GM18505 (cell line): ENCODE data around the gene FAM76B.

Source experiments
- ATAC-seq: cut with Tn5 transposase; IDR thresholded peaks from one replicate; pipeline ENCODE4 v1.9.1; 2021; ENCODE audit not compliant: unreplicated experiment
- POLR2A ChIP-seq: IDR thresholded peaks from 4 replicates; pipeline ENCODE4 v1.6.1; 2011; ENCODE audit warnings: borderline replicate concordance; ENCODE audit not compliant: insufficient read depth, insufficient read length; ENCODE audit errors: extremely low read depth

The FAM76B gene

DNA sequence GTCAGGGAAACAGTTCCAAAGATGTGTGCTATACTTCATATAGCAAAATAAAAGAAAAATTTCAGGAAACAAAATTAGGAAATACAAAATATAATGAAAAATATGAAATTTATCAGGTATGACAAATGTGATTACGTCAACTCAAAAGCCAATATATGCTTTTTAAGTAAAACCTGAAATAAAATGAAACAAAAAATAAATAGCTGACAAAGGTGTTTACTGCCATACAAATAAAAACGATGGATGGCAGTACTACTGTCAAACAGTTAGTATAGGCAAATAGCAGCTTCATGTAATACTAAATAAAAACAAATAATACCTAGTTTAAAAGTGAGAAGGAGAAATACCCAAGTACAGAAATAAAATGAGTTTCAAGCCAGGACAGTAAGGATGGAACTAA, 14.4 kb upstream of the FAM76B start:
- ATAC-seq: no peak
- TF ChIP-seq POLR2A: no peak

DNA sequence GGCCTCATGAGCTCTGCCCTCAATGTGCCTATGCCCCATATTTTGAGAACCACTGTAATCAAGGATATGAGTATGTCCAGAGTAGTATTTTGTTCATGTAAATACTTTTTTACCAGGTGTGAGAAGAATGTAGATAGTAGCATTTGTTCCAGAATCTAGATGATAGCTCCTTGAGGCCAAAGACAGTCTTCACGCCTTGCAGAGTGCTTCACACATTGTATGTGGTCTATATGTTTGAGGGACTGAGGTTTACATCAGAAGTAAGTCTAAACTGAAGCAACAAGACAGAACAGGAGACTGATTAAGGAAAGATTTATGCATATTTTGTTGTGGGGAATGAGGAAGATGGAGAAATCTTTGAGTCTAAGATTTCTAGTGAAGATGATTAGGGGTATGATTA, 13.2 kb upstream of the FAM76B start:
- no peak for ATAC-seq
- TF ChIP-seq POLR2A: no peak

DNA sequence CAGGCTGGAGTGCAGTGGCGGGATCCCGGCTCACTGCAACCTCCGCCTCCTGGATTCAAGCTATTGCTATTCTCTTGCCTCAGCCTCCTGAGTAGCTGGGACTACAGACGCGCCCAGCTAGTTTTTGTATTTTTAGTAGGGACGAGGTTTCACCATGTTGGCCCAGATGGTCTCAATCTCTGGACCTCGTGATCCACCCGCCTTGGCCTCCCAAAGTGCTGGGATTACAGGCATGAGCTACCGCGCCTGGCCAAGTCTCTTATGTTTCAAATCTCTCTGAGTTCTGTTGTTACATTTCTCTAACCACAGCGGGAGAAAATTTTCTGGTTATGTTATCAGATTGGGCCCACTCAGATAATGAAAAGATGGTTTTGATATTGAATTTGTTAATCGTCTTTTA, 10.9 kb upstream of the FAM76B start:
- TF ChIP-seq POLR2A: no peak
- no peak for ATAC-seq

DNA sequence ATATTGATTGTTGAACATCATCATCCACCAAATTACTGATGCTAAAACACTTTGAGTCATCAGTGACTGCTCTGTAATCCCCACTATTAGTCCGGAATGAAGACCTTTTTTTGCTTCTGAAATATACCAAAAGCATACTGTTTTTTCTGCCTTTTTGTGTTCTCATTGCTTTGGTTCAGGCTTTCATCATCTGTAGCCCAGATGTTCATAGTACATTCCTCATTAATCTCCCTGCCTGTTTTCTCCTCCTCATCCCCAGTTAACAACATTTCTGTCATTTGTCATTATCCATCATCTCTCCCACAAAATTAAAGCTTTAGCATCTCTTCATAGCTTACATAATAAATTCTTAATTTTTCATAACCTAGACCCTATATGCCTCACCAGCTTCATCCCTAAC, 10.0 kb upstream of the FAM76B start:
- no peak for ATAC-seq
- no peak for TF ChIP-seq POLR2A

DNA sequence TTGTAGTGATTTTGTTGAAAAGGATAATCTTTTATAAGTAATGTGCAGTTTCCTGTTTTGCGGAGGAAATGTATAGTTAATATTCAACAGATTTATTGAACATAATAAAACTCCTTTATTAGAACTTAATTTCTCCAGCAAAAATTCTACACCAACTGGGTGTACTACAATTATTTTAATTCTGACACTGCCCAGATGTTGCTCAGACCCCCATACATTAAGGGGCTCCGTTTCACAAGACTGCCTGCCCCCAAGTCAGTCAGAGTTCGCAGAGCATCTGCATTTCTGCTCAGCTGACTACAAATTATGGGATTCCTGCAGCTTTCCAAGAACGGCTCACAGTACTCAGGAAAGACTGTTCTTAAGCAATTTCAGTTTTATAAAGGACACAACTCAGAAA, 6.9 kb upstream of the FAM76B start:
- no peak for TF ChIP-seq POLR2A
- no peak for ATAC-seq

DNA sequence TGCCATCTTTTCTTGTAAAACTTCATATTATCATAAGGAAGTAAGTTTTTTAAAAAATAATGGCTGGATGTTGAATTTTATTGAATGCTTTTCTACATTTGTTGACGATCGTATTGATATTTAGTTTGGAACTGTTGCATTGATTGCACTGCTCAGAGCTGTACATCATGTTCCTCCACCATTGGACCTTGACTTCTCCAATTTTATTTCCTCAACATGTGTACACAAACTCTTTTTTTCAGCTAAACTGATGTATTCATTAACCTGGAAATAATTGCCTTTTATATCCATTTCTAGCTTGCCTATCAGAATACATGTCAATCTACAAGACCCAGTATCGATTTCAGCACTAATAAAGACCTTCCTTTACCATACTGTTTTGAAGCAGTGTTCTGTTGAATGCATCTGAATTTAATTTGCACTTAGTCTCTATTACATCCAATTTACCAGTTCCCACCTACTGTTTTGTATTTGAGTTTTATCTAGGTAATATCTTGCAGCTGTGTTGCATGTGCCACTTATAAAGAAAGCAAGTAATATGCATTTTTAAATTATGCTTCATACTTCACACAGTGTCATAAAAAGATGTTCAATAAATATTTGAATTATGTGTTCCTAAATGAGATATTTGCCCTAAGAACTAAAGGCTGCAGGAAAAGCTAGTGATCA, 6.2 kb upstream of the FAM76B start:
- no peak for TF ChIP-seq POLR2A
- ATAC-seq: no peak

DNA sequence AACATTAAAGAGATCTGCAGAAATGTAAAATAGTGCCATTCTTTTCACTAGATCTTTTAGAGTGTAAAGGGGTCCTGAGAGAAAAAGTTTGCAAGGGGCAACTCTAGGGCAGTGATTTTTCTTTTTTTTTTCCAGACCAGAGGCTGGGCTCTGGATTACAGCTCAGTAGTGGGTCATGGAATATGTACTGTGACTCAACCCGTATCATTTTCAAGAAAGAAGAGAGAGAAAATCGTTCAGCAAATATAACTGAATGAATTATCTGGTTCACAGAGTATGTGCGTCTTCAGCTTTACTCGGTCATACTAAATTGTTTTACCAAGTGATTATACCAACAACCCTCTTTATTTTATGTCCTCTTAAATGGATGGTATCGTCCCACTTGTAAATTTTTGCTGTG, 4.5 kb upstream of the FAM76B start:
- no peak for TF ChIP-seq POLR2A
- ATAC-seq: no peak

DNA sequence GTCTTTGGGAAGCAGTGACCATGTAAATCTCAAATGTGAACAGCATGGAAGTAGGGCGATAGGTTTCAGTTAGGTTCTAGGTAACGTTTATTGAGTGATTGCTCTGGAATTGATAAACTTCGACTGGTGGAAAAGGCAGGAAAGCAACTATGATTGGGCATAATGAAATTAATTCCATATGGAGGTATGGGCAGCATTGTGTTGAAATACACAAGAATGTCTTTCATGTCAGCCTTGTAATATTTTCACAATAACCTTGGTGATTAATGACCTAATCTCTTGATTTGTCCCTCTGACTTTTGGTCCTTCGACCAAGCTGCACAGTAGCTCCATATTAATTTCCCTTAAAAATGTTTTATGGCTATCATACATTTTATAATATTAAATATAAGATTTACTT, 3.5 kb upstream of the FAM76B start:
- no peak for ATAC-seq
- no peak for TF ChIP-seq POLR2A

DNA sequence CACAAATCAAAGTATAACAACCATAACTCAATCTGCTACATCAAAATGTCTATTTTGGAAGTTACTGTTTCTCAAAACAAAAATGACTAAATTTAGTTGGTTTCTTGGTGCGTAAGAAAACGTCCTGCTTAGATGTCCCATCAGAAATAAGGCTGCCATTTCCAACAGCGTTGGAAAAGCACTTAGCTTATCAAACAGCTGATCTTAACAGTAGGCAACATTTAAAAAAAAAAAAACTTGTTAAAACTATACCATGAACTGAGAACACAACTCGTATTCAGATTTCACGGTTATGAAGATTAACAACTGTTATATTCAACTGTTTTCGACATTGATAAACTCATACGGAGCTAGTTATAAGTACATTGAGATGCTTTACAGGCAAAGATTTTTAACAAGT, 3.1 kb upstream of the FAM76B start:
- ATAC-seq: no peak
- no peak for TF ChIP-seq POLR2A

DNA sequence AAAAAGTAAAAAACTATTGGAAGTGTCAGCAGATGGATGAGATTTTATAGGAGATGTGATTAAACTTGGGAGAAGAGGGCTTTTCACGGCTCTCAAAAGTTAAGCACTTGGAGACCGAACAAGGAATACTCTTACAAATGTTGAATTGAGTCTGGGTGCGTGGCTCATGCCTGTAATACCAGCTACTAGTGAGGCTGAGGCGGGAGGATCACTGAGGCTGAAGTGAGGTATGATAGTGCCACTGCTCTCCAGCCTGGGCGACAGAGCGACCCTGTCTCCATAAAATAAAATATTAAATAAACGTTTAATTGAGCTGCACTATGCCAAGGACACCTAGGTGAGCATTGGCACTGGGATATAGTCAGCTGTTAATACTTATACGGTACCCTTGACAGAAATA, 2.6 kb upstream of the FAM76B start:
- no peak for ATAC-seq
- TF ChIP-seq POLR2A: no peak

DNA sequence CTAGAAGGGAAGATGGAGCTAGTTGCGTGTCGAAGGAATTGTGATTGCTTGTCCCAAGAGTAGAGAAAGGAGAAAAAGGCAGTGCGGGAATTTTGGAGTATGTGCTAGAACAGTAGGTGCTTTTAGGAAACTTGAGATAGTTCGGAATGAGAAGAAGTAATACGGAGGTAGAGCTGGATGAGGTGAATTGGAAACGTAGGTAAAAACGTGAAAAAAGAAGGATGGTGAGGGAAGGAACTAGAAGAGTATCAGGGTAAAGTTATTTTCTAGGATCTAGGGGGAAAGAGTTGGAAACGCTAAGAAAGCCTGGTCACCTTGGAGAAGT, 2.1 kb upstream of the FAM76B start:
- no peak for TF ChIP-seq POLR2A
- no peak for ATAC-seq

DNA sequence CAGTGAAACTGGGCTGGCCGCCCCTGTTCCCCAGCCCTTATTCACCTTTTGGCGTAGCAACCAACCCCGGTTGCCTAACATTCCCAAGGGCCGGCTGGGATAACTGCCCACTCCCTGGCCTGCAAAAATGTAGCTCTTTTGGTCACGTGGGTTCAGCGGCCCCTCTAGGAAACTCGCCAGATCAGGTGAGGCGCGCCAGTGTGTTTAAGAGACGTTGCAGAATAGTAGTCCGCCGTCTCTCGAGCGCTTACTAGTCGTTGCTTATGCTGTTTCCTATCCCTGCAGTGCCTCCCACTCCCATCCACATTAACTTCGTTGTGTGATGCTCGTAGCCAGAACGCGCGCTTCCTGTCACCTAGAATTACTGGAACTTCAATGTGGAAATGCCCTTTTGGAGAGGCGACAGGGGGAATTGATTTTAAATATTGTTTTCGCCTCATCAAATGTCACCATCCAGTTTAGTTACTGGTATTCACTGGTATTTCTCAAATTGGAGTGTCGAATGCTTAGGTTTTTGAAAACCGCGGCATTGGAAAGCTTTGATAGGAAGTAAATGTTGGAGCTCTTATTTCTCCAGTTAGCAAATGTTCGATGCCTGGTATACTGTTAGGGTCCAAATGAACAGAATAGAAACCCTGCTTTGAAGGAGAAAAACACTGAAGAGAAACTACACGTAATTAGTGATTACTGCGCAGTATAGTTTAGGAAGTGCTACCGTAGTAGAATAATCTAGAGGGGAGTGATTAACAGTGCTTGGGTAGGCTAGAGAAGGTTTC, 1.5 kb upstream of the FAM76B start:
- no peak for TF ChIP-seq POLR2A
- peak; percentile 6 for ATAC-seq

DNA sequence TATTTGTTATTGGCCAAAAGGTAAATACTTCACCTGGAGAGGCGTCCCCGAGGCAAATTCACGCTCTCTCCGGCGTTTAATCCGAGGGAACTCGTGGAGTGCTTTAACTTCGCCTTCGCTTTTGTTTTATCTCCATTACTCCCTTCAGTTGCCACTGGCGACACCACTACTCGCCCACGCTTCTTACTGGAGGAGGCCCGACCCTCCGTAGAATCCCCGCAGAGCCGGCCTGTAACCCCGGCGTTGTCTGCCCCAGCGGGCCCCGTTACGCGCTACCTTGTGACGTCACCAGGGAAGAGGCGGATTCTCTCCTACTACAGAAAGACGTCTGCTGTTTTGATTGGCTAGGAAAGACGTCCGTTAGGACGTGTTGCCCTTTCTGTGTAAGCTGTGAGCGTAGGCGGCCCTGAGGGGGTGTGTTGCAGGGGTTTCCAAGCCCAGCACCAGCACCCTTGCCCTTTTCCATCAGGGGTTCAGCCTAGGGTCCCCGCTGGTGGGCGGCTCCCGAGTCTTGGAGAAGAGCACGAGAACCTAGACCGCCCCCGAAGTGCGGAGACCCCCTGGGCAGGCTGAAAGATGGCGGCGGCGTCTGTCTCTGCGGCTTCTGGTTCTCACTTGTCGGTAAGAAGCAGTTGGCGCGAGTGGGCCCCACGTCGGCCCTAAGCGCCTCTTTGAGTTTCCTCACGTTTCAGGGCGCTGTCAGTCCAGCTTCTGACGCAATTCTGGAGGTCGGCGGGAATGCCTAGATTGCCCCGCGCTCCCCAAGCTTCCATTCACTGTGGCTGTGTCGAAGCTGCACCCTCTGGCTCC, 746 bp upstream of the FAM76B start, which contains the start of gene CEP57:
TSS of gene CEP57 (plus strand) at position 376 of the 810 bp plus-strand sequence. CDS start at position 577, 201 bp downstream.
- ATAC-seq: peak; percentile 59
- TF ChIP-seq POLR2A: peak; percentile 76

DNA sequence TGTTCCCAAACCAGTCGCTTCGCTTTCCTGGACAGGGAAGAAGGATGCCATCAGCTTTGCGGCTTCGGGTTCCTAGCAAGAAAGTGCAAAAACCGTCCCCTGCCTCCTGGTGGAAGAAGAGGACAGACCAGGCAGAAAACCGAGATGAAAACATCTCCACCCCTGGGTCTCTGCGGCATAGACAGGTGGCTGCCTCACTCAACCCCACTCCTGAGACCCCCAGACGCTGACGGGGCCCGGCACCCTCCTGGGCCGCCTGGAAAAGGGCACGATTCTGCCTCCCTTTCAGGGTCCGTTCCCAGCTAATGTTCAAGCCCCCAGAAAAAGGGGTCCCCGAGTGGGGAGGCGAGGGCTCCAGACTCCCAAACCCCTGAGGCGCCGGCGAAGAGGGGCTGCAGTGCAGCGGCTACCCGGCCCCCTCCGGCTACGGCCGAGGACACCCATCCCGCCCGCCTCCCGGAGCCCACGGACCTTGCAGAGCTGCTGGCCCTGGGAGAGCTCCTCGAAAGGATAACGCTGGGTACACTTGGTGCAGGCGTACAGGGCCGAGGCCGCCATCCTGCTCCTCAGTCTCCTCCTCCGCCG, 569 bp downstream of the FAM76B start:
- peak; percentile 4 for ATAC-seq

DNA sequence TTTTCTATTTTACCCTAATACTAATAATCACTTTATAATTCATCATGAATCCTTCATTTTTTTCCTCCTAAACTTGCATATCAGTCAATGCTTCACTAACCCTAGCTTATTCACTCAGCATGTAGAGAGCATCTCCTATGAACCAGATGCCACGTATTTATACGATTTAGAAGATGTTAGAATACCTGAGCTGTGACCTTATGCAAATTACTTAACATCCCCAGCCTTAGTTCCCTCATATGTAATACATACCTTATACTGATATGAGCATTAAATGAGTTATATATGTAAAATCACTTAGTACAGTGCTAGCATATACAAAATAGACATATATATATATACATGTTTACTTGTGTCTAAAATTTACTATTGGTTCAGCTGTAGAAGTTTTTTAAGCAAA, 9.0 kb downstream of the FAM76B start:
- no peak for ATAC-seq
- no peak for TF ChIP-seq POLR2A

More for the DNA sequence above, 569 bp downstream of the FAM76B start:
- peak; percentile 78 for TF ChIP-seq POLR2A
